ENCODE measurements around the gene FOXJ2.
"Not testable (repeated sequence)": the region's sequence is repeated elsewhere in the genome, so short reads cannot be mapped to it uniquely, and the experiment has no call there.

The FOXJ2 gene

DNA sequence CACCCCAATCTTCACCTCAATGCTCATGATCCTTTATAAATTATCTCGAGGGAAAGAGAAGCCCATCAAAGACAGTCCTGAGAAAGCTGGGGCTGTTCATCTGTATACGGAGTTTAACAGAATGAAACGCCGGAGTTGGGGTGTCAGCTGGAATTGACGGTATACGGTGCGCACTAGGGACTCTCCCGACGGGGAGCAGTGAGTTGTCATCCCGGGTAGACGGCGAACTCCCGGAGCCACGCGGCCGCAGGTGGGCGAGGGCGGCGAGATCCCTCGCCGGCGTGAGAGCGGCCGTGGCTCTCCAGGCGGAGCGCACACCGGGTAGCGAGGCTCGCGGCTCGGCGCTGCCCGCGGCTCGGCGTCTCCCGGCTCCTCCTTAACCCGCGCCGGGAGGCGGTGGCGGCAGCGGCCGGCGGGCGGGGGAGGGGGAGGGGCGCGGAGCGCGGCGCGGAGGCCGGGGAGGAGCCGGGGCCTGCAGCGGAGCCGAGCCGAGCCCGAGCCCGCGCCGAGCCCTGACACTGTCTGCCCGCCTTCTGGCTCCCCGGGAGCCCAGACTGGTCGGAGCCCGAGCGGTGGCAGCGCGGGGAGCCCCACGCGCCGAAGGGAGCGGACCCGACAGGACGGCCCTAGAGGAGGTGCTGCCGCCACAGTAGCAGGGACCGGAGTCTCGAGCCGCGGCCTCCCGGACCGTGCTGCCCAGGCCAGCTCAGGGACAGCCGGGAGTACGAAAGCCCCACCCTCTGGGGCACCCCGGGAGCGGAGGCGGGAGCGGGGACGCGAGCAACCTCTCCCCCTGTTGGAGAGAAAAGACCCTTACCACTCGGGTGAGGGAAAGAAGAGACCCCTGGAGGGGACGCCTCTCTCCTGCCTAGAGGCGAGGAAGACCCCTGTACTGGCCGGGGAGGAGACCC lies at the start of gene FOXJ2:
Gene FOXJ2, plus strand, starts transcription at position 475 of the 911 bp plus-strand sequence. CDS start 7,117 bp downstream, outside the sequence.
- peak; percentile 78 for DNase-seq (ENCODE audit: low spot score)

DNA sequence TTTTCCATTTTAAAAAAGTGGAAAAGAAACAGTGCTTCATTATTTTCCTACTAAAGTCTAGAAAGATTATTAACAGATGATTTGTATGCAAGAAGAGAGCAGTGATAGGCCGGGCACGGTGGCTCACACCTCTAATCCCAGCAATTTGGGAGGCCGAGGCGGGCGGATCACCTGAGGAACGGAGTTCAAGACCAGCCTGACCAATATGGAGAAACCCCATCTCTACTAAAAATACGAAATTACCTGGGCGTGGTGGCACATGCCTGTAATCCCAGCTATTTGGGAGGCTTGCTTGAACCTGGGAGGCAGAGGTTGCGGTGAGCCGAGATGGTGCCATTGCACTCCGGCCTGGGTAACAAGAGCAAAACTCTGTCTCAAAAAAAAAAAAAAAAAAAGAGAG lies 49.5 kb upstream of the FOXJ2 start:
- DNase-seq (ENCODE audit: low spot score): not testable (repeated sequence)

DNA sequence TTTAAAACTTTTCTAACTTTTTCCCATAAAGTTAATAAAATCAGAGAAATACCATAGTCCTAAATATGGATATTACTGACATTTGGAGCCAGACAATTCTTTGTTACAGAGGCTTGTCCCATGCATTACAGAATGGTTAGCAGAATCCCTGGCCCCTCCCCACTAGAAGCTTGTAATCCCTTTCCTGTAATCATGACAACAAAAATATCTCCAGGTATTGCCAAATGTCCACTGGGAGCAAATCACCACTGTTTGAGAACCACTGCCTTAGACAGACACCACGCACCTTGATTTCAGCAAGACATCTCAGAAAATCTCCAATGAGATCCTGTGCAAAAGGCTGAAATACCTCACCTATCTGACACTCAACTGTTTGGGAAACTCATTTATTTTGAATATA lies 49.1 kb upstream of the FOXJ2 start:
- not testable (repeated sequence) for DNase-seq (ENCODE audit: low spot score)

DNA sequence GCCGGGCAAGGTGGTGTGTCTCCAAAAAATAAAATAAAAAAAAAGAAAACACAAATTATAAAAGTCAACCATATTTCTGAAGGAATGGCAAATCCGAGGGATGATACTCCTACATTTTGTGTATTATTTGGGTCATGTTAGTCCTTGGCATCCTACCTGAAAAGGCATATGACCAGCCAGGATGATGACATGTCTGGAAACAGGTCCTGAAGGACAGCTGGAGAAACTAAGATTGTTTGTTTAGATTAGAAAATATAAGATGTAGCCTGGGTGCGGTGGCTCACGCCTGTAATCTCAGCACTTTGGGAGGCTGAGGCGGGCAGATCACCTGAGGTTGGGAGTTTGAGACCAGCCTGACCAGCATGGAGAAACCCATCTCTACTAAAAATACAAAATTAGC lies 47.6 kb upstream of the FOXJ2 start:
- no peak for DNase-seq (ENCODE audit: low spot score)

DNA sequence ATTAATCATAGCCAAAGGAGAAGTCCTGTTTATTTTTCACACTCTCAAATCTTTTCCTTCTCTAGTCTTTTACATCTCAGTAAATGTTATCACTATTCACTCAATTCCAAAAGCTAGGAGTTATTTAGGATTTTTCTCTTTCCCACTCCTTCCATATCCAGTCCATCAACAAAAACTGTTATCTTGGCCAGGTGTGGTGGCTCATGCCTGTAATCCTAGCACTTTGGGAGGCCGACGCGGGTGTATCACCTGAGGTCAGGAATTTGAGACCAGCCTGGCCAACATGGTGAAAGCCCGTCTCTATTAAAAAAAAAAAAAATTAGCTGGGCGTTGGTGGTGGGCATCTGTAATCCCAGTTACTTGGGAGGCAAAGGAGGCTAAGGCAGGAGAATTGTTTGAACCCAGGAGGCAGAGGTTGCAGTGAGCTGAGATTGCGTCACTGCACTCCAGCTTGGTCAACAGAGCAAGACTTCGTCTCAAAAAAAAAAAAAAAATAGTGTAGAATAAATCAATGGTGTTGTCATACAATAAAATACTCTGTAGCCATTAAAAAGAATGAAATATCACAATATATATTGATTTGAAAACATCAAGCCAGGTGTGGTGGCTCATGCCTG lies 46.6 kb upstream of the FOXJ2 start:
- DNase-seq (ENCODE audit: low spot score): no peak

DNA sequence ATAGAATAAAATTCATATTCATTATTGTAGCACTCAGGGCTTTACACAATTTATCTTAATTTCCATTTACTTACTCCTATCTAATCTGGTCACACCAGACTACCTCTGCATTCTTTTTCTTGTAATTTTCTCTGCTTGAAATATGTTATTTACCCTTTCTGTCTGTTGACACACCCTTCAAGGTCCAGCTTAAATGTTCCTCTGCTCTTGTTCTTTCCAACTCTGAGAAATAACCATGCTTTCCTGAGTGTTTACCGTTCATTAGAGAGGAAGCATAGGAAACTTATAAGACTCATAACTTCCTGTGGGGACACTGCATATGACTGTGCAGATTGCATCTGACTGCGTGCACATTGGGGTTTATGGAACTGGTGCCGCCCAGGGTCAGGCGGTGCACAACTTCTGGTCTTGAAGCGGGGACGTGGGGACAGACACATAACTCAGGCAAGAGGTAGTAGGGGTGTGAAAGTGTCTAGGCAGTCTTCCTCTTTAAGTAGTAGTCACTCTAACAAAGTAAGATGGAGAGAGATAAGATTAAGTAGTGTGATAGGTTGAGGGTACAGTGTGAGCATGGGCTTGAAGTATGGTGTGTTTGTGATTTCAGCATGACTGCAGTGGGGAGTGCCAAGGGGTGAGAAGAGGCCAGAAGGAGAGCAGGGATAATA lies 42.6 kb upstream of the FOXJ2 start:
- no peak for DNase-seq (ENCODE audit: low spot score)

DNA sequence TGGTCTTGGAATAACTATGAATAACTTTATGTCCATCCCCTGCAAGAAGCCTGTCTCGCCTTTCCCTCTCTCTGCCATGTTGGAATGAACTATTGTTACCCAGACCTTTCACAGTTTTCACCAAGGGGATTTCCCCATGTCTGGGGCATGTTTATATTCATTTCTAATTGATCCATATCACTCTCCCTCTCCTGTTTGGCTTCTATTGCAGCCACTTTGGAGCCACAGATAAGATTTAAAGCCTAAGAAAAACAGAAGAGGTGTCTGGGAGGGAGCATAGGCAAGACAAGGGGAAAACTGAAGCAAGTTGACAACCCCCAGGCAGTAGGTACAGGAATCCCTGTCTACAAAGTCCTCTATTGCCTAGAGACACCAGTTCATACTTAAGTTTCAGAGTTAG lies 41.0 kb upstream of the FOXJ2 start:
- DNase-seq (ENCODE audit: low spot score): no peak

DNA sequence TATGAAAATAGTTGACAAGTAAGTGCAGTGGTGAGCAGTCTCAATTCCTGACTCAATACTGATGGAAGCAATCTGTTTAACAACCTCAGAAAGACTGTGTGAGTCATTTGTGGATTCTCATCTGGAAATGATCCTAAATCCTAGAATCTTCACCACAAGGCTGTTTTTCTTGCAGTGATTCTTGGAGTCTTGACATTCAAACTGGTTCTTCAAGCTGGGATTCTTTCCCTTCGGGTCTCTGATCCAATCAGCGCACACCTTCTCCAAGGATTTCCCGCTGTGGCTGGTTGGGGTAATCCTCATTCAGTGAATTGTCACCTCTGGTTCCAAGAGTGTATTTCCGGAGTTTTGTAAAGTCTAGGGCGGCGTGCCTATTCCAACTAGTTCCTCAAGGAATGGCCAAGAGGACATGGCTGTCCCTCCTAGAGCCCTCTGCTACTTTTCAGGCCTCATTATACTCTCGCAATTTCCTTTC lies 37.7 kb upstream of the FOXJ2 start:
- peak; percentile 28 for DNase-seq (ENCODE audit: low spot score)

DNA sequence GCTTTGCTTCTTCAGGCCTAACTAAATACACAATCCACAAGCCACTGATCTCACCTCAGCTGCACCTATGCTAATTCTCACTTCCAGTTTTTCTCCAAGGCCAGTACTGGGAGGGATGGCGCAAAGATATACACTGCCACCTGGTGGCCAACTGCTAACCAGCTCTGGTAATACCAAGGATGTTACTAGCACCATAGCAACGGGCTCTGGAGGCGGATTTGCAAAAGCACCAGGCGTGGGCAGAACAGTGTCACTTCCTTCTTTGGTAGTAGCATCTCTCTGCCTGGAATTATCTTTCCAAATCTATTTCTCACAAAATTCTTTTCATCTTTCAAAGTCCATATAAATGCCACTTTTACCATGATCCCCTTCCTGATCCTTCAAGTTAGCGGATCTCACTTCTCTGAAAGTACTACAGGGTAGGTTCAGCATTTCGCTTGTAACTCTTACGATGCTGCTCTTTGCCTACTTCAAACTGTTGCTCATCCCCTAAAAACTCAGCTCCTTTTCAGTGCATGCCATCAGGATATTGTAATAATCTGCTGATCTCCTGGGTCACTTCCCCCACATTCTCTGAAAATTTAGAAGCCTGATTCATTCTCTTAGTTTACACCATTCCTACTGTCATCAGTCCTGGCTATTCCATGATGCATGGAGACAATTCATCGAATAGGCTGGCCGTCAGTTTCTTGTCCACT lies 37.1 kb upstream of the FOXJ2 start:
- peak; percentile 69 for DNase-seq (ENCODE audit: low spot score)

DNA sequence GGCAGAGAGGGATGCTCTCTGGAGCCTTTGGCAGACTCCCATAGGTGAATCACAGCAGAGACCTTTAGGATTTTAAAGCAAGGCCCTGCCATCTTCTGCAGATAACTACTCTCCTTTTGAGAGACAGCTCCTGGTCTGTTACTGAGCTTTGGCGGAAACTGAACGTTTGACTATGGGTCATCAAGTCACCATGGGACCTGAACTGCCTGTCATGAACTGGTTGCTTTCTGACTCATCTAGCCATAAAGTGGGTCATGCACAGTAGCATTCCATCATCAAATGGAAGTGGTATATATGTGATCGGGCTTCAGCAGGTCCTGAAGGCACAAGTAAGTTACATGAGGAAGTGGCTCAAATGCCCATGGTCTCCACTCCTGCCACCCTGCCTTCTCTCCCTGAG lies 31.7 kb upstream of the FOXJ2 start:
- not testable (repeated sequence) for DNase-seq (ENCODE audit: low spot score)

DNA sequence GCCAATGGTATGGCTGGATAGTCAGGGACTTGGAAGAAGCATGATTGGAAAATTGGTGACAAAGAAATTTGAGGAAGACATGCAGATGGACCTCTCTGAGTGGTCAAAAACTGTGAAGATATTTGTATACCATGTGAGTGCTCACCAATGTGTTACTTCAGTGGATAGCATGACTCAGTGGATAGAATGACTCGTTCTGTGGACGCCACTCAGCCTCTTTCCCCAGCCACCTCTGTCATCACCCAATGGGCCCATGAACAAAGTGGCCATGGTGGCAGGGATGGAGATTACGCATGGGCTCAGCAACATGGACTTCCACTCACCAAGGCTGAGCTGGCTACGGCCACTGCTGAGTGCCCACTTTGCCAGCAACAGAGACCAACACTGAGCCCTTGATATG lies 31.0 kb upstream of the FOXJ2 start:
- not testable (repeated sequence) for DNase-seq (ENCODE audit: low spot score)

DNA sequence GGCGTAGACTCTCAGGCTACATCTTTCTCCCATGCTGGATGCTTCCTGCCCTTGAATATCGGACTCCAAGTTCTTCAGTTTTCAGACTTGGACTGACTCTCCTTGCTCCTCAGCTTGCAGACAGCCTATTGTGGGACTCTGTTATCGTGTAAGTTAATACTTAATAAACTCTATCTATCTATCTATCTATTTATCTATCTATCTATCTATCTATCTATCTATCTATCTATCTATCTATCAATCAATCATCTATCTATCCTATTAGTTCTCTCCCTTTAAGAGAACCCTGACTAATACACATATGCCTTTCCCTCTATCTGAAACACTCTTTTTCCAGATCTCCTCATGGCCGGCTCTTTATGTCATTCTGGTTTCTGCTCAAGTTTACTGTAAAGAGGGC lies 27.6 kb upstream of the FOXJ2 start:
- DNase-seq (ENCODE audit: low spot score): not testable (repeated sequence)

DNA sequence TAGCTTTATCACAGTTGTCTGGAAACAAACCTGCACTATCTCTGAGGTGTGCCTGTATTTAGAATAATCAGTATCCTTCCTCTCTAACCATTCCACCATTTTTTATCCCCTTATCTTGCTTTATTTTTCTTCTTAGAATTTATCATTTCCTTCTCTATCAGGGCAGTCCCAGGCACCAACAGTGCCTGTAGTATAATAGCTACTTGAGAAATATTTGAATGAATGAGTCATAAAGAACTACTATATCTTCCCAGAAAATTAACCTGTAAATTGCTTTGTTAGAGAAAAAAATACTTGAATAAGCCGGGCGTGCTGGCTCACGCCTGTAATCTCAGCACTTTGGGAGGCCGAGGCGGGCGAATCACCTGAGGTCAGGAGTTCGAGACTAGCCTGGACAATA lies 21.2 kb upstream of the FOXJ2 start:
- no peak for DNase-seq (ENCODE audit: low spot score)

DNA sequence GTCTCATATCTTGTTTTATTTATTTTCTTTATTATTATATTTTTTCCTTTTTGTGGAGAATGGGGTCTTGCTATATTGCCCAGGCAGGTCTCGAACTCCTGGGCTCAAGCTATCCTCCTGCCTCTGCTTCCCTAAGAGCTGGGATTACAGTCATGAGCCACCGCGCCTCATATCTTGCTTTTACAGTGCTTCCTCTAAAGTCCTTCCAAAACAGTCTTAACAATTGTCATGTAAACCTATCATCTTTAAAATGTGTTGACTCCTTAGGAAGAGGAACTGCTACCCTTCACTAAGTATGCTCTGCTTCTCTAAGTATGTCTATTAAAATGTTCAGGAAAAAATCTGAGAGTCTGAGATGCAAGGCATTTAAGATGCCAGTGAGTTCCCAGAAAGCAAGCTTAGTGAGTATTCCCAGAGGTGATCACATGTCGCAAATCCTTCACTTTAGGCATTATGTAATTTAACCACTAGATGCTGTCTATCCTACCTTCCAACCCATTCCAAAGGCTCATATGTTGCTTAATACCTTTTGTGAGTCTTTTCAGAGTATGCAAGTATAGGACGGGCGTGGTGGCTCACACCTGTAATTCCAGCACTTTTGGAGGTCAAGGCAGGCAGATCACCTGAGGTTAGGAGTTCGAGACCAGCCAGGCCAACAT lies 19.7 kb upstream of the FOXJ2 start:
- DNase-seq (ENCODE audit: low spot score): no peak

DNA sequence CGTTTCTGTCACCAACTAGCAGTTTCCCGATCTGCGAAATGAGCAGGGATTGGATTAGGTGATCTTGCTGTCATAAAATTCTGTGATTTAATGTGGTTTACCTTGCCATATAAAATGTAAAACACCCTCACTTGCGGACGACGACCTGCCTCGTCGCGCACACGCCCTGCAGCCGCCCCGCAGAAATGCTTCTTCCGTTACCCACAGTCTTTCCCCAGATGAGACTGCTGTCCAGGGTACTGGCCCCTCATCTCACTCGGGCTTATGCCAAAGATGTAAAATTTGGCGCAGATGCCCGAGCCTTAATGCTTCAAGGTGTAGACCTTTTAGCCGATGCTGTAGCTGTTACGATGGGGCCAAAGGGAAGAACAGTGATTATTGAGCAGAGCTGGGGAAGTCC lies 17.7 kb upstream of the FOXJ2 start:
- DNase-seq (ENCODE audit: low spot score): no peak

DNA sequence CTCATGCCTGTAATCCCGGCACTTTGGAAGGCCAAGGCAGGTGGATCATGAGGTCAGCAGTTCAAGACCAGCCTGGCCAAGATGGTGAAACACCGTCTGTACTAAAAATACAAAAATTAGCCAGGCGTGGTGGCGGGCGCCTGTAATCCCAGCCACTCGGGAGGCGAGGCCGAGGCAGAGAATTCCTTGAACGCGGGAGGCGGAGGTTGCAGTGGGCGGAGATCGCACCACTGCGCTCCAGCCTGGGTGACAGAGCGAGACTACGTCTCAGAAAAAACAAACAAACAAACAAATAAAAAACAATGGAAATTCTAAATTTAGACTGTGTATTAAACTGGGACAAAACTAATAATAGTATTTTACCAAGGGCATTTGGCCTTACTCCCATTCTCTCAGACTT lies 14.3 kb upstream of the FOXJ2 start:
- DNase-seq (ENCODE audit: low spot score): not testable (repeated sequence)

DNA sequence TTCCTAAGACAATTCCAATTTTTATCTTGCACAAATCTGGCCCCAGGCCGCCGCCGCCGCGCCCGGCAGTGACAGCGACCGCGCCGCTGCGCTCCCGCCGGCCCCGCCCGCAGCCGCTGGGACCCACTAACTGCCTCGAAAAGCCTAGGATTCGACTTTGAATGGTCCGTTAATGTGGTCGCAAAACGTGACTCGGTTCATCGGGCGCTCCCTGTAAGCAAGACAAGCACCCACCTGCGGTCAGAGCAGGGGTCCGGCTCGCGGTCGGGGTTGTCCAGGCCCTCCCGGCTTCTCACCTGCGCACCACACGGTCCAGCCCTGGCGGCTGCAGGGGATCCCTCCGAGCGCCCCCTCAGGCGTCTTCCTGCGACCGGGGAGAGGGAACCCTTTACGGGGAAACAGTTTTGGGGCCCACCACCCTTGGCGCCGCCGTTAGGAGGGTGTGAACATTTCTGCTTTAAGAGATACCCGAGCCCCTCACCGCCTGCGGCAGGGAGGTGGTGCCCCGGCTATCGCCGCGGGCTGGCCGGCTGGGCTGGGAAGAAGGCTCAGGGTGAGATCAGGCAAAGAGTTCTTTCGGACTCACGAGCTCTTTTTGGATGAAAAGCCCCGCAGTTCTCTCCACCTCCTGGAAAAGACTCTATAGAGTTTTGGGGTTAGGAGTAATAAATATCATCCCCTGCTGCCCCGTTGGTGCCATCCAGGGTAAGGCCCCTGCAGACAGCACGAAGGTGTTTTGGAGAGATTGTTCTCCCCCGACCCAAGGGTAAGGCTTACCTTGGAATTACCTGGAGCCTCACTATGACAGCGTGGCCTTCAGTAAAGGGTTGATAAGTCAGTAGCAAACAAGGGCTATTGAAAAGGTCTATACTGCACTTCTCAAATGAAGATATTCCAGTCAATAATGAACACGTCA lies 13.6 kb upstream of the FOXJ2 start:
- DNase-seq (ENCODE audit: low spot score): no peak

DNA sequence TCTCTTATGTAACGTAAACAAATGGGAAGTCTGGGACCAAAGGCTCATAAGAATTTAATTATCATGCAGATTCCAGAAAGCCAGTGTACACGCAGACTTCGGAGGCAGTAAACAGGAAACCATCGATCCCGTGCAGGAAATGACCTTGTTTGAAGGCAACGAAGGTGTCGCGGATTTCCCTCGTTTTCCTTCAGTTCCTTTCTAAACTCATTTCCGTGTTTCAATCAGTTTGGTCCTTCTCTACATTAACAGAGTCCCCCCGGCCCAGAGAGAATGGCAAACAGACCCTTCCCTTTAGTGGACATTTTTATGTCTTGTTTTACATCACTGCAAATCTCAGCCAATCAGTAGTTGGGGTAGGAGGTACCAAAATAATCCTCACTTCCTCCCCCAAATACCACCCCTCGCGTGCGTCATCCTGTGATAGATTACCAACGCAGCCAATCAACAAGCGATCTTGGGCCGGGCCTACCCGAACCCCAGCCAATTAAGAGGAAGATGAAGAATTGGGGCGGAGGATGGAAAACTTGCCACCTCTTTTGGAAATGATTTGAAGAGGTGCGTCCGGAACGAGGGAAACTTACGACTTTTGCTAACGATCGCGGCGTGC lies 6.1 kb upstream of the FOXJ2 start:
- peak; percentile 100 for DNase-seq (ENCODE audit: low spot score)

DNA sequence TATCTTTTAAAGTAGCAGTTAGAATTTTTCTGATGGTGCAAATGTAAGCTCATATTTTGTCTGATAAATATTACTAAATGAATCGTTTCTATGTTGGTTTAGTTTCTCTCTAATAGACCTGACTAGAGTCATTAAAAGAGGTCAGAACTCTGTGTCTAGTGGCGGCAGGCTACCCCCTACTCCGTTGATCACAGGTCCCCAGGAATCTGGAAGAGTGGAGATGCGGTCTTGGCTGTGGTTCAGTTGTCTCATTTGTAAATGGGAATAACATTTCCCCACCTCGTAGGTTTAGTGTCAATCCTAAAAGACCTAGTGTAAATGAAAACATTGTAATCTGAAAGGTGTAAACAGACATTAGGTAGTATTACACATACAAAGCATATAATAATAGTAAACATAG lies 4.7 kb upstream of the FOXJ2 start:
- no peak for DNase-seq (ENCODE audit: low spot score)

DNA sequence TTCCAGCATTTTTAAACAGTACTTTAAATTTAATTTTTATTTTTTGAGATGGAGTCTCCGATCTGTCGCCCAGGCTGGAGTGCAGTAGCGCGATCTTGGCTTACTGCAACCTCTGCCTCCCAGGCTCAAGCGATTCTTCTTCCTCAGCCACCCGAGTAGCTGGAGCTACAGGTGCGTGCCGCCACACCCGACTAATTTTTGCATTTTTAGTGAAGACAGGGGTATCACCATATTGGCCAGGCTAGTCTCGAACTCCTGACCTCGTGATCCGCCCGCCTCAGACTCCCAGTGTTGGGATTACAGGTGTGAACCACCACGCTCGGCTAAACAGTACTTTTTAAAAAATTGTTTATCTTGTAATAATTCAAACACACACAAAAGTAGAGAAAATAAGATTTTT lies 4.2 kb upstream of the FOXJ2 start:
- no peak for DNase-seq (ENCODE audit: low spot score)
